GM21825 (cell line): ENCODE results near the gene NRXN2.
A peak's percentile ranks its signal among the peaks of the same experiment; 100 is the strongest.
"Not testable (repeated sequence)": the region's sequence is repeated elsewhere in the genome, so short reads cannot be mapped to it uniquely, and the experiment has no call there.

Experiments
- ATAC-seq: cut with Tn5 transposase; IDR thresholded peaks from one replicate; pipeline ENCODE4 v1.9.1; 2021; ENCODE audit warnings: mild to moderate bottlenecking, moderate library complexity; ENCODE audit not compliant: unreplicated experiment

NRXN2 gene

DNA sequence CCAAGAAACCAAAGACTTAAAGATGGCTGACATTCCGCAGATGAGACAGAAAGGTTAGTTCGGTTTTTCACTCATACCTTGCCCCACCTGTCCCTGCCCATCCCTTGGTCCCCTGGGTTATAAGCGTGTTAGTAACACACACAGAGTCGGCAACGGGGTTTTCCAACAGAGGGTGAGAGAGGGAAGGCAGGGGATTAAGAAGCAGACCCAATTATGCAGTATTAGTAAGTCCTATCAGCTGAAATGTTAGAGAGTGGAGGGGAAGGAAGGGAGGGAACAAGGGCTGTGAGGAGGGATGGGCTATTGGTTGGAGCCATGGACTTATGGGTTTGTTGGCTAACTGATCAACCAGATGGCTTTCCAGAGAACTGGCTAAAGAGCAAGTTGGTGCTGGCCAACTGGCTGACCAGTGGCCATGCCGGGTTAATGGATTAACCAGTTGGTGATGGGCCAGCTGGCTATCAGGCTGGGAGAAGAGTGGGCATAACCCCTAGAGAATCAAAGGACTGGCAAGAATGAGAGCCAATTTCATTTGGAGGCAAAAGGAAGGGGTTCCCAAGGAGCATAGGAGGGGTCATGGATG is 45.5 kb downstream of the NRXN2 start:
- no peak for ATAC-seq

DNA sequence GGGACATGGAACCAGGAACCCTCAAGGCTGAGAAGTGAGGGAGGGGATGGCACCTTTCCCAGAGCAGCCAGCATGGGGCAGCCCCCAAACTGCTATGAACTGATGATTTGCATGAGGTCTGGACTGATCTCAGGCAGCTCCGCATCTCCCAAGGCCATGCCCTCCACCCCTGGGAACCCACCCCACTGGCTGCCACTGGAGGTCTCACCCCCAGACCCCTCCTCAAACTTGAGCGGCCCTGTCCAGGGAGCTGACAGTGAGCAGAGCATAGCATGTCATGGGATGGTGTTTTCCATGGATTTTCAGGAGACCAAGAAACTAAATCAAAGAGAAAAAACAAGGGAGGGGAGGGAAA is 46.8 kb downstream of the NRXN2 start:
- ATAC-seq = peak; percentile 14

DNA sequence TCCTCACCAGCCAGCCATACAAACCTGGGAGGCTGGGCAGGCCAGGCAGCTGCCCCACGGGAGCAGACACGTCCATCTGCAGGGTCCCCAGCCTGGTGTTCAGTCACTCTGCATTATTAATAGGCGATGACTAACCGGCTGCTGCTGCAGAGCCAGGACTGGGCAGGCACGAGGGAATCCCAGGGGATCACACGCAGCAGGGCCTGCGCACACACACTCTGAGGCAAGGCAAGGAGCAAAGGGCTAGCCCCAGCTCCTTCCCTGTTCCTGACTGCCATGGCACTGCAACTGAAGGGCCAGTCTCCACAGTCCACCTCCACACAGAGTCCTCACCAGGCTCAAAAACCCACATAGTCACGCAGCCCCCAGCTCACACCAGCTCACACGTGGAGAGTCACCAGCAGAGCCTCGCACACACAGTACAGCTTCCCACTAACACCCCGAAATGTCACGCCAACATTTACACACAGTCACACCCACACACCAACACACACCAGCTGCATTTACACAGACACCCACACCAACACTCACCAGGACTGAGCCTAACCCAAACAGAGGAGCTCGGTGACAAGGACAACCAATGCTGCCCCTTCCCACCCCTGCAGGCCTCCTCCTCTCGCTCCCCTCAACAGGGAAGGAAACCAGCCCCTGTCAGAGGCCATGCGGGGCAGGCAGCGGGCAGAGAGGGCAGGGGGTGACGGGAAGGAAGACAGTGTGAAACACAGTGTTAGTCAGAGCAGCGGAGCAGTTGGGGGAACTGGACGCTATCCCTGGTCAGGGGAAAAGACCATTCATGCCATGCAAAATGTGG is 47.3 kb downstream of the NRXN2 start:
- peak; percentile 40 for ATAC-seq

DNA sequence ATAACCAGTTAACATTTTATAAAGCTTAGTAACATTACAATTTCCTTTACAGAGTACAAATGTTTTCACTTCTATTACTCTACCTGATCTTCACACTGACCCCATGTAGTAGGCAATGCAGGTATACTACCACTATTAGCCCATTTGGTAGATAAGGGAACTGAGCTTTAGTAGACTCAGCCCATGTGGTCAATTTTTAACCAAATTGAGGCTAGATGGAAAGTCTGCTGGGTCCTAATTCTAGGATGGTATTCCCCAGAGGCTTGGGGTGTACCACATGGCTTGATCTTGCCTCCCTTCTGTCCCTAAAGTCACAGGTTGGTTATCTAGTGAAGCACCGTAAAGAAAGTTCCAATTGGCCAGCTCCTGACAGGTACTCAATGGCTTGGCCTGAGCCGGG is 48.2 kb downstream of the NRXN2 start:
- ATAC-seq = peak; percentile 43

DNA sequence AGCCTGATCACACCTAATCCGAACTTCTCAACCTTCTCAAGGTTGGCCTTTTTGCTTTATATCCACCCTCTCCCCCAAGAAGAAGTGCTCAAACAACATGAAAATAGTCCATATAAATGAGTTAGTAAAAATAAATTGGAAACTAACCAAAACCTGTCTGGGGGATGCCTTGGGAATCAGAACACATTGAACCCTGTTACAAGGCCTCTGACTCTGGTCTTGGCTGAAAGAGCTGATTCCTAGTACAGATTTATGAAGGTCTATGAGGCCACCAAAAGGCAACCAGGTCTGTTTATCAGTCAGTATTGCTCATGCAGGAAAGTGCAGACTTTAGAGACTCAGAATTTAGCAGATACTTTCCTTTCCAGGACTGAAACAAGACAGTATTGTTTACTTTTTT is 49.7 kb downstream of the NRXN2 start:
- ATAC-seq = no peak

DNA sequence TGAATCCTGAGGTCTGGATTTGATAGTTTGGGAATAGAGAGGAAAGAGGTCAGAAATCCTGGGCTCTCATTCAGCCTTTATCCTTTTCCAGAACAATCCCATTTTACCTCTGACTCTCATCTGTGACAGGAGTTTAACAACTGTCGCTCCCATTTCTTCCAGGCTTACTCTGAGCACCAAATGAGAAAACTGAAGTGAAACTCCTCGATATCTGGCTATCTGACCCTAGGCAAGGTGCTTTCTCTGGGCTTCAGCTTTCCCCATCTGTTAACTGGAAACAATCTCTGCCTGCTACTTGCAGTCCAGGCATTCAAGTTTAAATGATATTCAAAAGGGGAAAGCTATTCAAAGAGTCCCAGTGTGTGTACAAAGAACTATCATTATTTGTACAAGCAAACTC is 50.1 kb downstream of the NRXN2 start:
- ATAC-seq = no peak

DNA sequence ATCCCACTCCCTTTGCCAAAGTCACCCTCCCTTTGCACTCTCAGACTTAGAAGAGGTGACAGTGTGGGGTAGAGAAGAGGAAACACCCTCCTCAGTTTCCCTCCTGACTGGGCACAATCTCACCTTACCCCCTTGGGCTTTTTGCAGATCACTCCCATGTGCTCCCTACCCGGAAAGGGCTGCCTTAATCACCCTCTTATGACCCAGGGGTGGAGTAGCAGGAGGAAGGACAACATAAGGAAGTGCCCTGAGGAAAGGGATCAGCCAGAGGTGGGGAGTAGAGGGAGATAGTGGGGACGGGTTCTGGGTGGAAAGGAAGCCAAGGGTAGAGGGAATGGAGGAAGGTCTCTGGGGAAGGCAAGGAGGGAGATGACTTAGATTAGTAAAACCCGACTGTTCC is 52.0 kb downstream of the NRXN2 start:
- ATAC-seq = no peak

DNA sequence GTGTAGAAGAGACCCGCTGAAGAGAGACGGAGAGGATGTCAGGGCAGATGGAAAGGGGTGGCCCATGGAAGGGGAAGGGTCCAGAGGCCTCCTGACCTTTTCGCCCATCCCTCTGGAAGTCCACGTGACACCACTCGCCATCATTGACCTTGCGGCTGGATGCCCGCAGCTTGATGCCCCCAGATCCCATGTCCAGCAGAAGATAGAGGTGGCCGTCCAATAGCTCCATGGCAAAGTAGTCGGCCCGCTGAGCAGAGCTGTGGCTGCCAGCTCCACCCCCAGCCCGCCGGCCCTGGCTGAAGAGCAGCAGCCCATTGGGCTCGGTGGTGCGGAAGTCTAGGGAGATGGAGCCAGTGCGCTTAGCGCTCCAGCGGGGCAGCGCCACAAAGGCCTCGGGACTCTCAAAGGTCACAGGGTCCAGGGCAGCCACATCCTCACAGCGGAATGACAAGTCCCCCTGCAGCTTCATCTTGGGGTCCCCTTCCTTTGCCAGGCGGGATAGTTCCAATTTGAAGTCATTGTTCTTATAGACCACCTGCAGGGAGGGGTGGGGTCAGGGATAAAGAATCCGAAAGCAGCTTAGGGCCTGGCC is 55.7 kb downstream of the NRXN2 start:
- ATAC-seq = no peak

DNA sequence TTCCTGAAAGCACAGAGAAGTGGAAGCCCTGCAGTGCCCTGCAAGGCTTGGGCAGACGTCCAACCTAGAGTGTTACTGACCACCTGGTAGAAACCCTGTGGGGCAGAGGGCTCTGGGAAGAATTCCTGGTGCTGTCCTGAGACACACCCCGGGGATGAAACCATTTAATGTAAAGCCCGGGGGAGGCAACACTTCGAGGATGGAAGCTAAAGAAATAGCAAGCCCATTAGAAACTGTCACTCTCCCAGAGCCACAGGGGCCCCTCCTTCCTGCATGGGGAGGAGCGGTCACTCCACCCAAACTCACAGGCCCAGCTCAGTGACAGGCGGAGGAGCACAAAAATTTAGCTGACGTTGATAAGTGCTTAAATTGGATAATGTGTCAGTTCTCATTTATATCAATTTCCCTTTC is 57.6 kb downstream of the NRXN2 start:
- ATAC-seq = no peak

DNA sequence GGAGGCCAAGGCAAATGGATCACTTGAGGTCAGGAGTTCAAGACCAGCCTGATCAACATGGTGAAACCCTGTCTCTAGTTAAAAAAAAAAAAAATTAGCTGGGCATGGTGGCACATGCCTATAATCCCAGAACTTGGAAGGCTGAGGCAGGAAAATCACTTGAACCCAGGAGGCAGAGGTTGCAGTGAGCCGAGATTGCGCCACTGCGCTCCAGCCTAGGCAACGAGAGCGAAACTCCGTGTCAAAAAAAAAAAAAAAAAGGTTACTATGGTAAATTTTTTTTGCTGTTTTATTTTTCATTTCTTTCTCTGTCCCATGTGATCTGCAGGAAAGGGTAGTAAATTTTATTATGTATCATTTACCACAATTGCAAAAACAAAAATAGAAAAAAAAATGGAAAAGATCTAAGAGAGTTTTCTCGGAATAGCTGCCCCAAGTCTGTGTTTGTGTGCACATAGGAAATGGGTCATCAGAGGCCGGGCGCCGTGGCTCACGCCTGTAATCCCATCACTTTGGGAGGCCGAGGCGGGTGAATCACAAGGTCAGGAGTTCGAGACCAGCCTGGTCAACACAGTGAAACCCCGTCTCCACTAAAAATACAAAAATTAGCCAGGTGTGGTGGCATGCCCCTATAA is 58.6 kb downstream of the NRXN2 start:
- not testable (repeated sequence) for ATAC-seq

DNA sequence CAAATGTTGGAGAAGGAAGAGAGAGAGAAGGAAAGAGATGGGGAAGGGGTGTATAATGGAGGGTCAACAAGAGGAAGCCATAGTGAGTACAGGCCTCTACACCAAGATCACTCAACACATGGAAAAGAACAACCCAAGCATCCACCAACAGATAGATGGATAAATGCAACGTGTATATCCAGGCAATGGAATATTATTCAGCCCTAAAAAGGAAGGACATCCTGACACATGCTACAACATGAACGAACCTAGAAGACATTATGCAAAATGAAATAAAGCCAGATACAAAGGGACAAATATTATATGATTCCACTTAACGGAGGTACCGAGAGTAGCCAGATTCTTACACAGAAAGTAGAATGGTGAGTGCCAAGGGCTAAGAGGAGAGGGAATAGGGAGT is 59.3 kb downstream of the NRXN2 start:
- ATAC-seq = no peak

DNA sequence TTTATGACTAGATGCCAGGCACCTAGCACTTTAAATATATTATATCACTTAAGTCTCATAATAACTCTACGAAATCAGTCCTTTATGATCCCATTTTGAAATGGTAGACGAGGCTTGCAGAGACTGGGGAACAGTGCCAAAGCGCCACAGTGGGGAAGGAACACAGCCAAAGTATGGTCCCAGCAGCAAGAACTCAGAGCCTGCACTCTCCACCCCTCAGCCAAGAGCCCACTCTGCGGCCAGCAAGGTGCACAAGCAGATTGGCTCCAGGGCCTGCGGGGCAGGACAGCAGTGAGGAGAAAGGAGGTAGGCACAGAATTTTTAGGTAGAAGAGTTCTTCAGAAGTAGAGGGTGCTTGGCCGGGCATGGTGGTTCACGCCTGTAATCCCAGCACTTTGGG is 61.4 kb downstream of the NRXN2 start:
- ATAC-seq = no peak

DNA sequence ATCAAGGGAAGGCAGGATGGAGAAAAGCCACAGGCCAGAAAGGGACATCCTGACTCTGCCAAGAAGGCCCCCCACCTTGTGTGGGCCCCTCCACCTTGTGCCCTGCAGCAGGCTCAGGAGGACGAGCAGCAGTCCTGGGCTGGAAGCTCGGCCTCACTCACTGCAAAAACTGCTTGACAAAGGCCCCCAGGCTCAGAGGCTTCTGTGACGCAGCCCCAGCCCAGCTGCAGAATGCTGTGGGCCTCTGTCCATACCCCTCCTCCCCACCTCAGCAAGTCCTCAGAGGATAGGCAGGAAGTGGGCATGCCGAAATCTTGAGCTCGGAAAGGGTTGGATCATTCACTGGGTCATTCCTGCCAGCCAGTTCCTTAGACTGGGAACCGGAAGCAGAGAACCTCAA is 61.9 kb downstream of the NRXN2 start:
- no peak for ATAC-seq

DNA sequence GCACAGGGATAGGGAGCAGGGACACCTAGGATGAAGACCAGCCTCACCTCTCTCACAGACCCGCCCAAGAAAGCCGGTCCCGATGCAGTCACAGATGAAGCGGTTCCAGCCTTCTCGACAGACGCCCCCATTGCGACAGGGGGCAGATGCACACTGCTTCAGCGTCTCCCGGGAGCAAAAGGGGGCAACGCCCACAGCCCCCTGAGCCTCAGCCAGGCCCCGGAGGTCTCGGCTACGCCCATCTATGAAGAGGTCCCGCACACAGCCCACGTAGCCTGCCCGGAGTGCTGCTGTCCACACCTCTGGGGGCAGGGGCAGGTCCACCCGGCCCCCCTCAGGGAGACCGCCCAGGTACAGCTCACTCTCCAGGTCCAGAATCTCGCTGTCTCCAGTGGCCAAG is 62.3 kb downstream of the NRXN2 start:
- no peak for ATAC-seq

DNA sequence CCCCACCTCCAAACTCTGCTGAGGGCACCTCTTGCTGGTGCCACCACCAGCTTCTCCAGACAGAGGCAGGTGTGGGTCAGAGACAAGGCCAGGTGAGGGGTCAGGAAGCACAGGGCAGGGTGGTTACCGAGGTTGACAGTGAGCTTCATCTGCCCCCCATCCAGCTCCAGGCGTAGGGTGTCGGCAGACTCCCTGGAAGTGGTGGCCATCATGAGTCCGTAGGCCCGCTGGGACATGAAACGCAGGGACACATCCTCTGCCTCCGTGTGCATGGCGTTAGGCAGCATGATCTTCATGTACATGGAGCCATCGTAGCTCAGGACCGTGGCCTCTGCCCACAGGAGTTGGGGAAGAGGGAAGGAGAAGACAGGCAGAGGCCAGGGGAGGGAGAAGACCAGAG is 62.8 kb downstream of the NRXN2 start:
- ATAC-seq = no peak

DNA sequence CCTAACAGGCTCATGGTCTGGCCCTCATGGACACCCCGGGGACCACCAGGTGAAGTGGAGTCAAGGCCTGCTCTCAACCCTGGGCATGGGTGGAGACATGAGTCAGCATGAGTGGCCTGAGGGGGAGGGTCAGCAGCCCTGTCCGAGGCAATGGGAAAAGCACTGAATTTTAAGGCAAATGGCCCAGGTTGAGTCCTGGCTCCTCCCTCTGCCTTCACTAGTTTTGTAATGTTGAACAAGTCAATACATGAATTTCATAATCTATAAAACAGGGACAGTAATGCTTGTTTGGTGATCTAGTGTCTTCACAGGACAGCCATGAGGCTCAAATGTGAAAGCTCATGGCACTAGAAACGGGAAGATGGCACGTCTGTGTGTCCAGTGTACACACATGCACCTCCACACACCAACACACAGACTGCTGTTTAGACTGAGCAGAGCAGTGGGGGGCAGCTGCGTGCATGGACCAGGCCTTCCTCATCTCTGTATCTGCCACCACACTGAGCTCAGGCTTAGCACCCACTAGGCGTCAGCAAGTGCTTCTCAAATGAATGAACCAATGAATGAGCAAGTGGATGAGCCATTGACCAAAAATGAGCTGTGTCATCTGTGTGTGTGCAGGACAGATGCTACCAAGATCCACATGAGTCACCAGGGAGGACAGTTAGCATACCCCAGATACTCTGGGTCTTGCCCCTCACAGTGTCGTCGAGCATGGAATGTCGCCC is 63.4 kb downstream of the NRXN2 start:
- no peak for ATAC-seq

DNA sequence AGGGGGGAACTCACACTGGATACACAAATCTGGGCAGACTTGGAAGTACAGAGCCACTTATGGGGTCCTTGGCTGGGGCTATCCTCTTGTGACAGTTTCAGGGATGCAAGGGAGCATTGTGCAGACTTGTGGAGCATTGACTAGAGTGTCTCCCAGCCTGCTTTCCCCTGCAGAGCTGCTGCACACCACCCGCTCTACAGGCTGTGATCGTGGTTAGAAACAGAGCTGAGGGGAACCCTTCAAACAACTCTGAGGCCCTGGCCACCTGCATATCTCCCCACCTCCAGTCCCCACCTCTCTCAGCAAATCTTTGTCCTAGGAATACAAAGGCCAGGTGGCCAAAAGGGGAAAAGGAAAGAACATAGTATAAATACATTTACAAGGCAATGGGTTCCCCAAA is 64.7 kb downstream of the NRXN2 start:
- ATAC-seq = no peak

DNA sequence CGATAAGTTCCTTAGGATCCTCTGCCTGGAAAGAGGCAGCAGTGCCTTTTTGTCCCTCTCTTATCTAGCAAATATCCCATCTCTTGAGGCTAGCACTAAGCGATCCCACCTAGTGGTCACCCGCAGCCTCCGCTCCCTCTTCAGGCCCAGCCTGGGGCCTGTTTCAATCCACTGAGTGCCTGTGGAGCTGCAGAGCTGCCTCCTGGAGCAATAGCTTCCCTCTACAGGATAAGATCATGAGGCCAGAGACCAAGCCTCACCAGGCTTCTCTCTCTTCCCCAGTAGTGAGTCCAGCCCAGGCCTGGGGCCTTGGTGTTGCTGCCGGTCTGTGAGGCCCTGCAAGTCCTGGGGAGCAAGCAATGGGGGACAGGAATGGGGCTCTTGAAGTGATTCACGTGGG is 66.1 kb downstream of the NRXN2 start:
- no peak for ATAC-seq

DNA sequence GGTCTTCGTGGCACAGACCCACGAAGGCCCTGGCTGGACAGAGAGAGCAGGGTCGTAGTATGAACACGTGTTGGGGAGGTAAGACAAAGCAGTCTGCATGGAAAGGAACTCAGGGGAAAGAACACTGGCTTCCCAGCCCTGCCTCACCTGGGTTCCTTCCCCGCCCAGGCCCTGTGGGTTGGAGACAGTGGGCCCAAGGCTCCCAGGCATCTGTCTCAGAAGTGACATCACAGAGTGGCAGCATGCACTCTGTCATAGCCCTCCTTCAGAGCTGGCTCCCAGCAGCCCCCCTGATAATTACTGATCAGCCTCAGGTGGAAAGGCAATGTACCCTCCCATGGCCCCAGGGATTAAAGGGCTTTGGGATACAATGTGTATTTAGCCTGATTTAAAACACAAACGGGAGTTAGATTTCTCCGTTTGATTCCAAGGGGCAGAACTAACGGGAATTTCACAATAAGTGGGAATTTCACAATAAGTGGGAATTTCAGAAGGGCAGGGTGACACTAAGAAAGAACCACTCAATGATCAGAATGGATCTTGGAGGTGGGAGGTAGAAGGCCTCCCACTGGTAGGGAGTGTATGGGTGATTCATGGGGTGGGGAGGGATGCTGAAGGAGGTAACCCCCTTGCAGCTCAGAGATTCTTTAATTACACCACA is 66.9 kb downstream of the NRXN2 start:
- ATAC-seq = no peak

DNA sequence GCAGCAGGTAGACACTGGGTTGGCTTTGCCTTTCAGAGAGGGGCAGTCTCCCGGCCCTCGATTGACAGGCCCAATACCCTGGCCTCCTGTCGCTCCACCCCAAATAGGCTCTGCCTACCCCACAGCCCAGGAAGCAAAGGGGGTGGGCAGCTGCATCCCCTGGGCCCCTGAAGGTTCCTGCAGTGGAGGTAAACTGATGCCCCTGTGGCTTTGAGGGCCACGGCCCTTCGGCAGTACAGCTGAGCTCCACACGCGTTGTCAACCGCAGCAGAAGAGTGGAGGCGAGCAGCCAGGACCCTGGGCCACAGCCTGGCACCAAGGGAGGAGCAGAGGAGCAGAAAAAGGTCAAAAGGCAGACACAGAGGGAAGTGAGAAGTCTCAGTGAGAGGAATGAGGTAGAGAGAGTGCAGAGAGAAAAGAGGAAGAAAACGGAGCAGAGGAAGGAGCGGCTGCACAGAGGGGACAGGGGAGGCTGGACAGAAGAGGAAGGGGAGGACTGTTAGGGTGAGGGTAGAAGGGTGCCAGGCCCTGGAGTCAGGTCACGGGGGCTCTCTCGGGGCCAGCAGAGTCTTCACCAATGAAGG is 67.9 kb downstream of the NRXN2 start:
- ATAC-seq = no peak
